22Rv1 (cell line): ENCODE results near the gene TXNDC8.
"Not testable (repeated sequence)": the region's sequence is repeated elsewhere in the genome, so short reads cannot be mapped to it uniquely, and the experiment has no call there.

Experiments
- ZFX ChIP-seq: fragments of 450-650 bp; IDR thresholded peaks from 2 replicates; pipeline ENCODE4 v1.6.1; 2017; ENCODE audit warnings: antibody characterized with exemption, borderline replicate concordance
- TF ChIP-seq, protein P1 (sequence below): fragments of 450-650 bp; IDR thresholded peaks from 2 replicates; pipeline ENCODE4 v1.5.1; 2017; ENCODE audit warnings: mild to moderate bottlenecking

- TF ChIP-seq, protein P1, sequence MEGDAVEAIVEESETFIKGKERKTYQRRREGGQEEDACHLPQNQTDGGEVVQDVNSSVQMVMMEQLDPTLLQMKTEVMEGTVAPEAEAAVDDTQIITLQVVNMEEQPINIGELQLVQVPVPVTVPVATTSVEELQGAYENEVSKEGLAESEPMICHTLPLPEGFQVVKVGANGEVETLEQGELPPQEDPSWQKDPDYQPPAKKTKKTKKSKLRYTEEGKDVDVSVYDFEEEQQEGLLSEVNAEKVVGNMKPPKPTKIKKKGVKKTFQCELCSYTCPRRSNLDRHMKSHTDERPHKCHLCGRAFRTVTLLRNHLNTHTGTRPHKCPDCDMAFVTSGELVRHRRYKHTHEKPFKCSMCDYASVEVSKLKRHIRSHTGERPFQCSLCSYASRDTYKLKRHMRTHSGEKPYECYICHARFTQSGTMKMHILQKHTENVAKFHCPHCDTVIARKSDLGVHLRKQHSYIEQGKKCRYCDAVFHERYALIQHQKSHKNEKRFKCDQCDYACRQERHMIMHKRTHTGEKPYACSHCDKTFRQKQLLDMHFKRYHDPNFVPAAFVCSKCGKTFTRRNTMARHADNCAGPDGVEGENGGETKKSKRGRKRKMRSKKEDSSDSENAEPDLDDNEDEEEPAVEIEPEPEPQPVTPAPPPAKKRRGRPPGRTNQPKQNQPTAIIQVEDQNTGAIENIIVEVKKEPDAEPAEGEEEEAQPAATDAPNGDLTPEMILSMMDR: not testable (repeated sequence)
- not testable (repeated sequence) for TF ChIP-seq ZFX
Measured at GRCh38 chr9:110358992-110359391, 21.3 kb upstream of the TXNDC8 start.
